ENCODE data around the gene COMTD1.
"Not testable (repeated sequence)": the region's sequence is repeated elsewhere in the genome, so short reads cannot be mapped to it uniquely, and the experiment has no call there.

The COMTD1 gene

GRCh38 chr10:75228278-75228677 is 7.5 kb downstream of the COMTD1 start:
- no peak for ATAC-seq
- no peak for TF ChIP-seq BACH2 (CRISPR knock-in tag; IDR thresholded peaks at IDR 0.05; ENCODE audit: borderline replicate concordance)
- no peak for TF ChIP-seq ZNF565 (CRISPR knock-in tag; conservative IDR thresholded peaks at IDR 0.05; ENCODE audit: low read depth)
- no peak for TF ChIP-seq PATZ1 (CRISPR knock-in tag; IDR thresholded peaks at IDR 0.05; ENCODE audit: borderline replicate concordance)
- no peak for TF ChIP-seq ESRRG (CRISPR knock-in tag; IDR thresholded peaks at IDR 0.05)
- no peak for TF ChIP-seq ZNF8 (CRISPR knock-in tag; IDR thresholded peaks at IDR 0.05)
- TF ChIP-seq RARB (CRISPR knock-in tag; IDR thresholded peaks at IDR 0.05) = no peak
- TF ChIP-seq GLIS3 (CRISPR knock-in tag; IDR thresholded peaks at IDR 0.05) = no peak
- TF ChIP-seq ISL1 (CRISPR knock-in tag; IDR thresholded peaks at IDR 0.05) = no peak
- no peak for TF ChIP-seq SNAI2 (CRISPR knock-in tag; IDR thresholded peaks at IDR 0.05)
- TF ChIP-seq POU6F1 (CRISPR knock-in tag; IDR thresholded peaks at IDR 0.05; ENCODE audit: borderline replicate concordance, low read depth) = no peak

- ATAC-seq = no peak
Measured at GRCh38 chr10:75226656-75227055, 9.1 kb downstream of the COMTD1 start.

GRCh38 chr10:75226095-75226494 is 9.7 kb downstream of the COMTD1 start:
- no peak for ATAC-seq
- TF ChIP-seq CSDC2 (CRISPR knock-in tag; IDR thresholded peaks at IDR 0.05) (no peak), ESRRG (CRISPR knock-in tag; IDR thresholded peaks at IDR 0.05) (no peak)

More at GRCh38 chr10:75226656-75227055, 9.1 kb downstream of the COMTD1 start:
- TF ChIP-seq ZNF70 (CRISPR knock-in tag; IDR thresholded peaks at IDR 0.05) (no peak), CSDC2 (CRISPR knock-in tag; IDR thresholded peaks at IDR 0.05) (no peak), TOX (CRISPR knock-in tag; IDR thresholded peaks at IDR 0.05; ENCODE audit: borderline replicate concordance) (no peak), RARB (CRISPR knock-in tag; IDR thresholded peaks at IDR 0.05) (no peak), CSRNP3 (CRISPR knock-in tag; IDR thresholded peaks at IDR 0.05) (no peak), ESRRG (CRISPR knock-in tag; IDR thresholded peaks at IDR 0.05) (no peak)

- ATAC-seq = no peak
- TF ChIP-seq TOX (CRISPR knock-in tag; IDR thresholded peaks at IDR 0.05; ENCODE audit: borderline replicate concordance) (no peak), GLIS3 (CRISPR knock-in tag; IDR thresholded peaks at IDR 0.05) (no peak), PATZ1 (CRISPR knock-in tag; IDR thresholded peaks at IDR 0.05; ENCODE audit: borderline replicate concordance) (no peak), ARNTL (CRISPR knock-in tag; IDR thresholded peaks at IDR 0.05; ENCODE audit: borderline replicate concordance, low read depth) (no peak), ZFP3 (CRISPR knock-in tag; IDR thresholded peaks at IDR 0.05) (no peak), BACH2 (CRISPR knock-in tag; IDR thresholded peaks at IDR 0.05; ENCODE audit: borderline replicate concordance) (no peak), POU6F1 (CRISPR knock-in tag; IDR thresholded peaks at IDR 0.05; ENCODE audit: borderline replicate concordance, low read depth) (no peak), TSHZ2 (CRISPR knock-in tag; IDR thresholded peaks at IDR 0.05) (no peak)
Measured at GRCh38 chr10:75223507-75223906, 12.2 kb downstream of the COMTD1 start.

- ATAC-seq = not testable (repeated sequence)
Measured at GRCh38 chr10:75221492-75221891, 14.3 kb downstream of the COMTD1 start.
